Astrocyte (in vitro differentiated cells and primary cell): ENCODE measurements around the gene TTC31.

Experiments used
- EZH2 ChIP-seq: IDR thresholded peaks from 2 replicates; pipeline ENCODE4 v1.6.1; 2012; ENCODE audit warnings: mild to moderate bottlenecking, low read length, inconsistent platforms; ENCODE audit not compliant: insufficient read depth
- TF ChIP-seq, protein P1 (sequence below): IDR thresholded peaks from 2 replicates; pipeline ENCODE4 v1.5.1; 2011; ENCODE audit warnings: low read depth, mild to moderate bottlenecking, inconsistent platforms, low read length, moderate library complexity; ENCODE audit not compliant: insufficient read depth

DNA sequence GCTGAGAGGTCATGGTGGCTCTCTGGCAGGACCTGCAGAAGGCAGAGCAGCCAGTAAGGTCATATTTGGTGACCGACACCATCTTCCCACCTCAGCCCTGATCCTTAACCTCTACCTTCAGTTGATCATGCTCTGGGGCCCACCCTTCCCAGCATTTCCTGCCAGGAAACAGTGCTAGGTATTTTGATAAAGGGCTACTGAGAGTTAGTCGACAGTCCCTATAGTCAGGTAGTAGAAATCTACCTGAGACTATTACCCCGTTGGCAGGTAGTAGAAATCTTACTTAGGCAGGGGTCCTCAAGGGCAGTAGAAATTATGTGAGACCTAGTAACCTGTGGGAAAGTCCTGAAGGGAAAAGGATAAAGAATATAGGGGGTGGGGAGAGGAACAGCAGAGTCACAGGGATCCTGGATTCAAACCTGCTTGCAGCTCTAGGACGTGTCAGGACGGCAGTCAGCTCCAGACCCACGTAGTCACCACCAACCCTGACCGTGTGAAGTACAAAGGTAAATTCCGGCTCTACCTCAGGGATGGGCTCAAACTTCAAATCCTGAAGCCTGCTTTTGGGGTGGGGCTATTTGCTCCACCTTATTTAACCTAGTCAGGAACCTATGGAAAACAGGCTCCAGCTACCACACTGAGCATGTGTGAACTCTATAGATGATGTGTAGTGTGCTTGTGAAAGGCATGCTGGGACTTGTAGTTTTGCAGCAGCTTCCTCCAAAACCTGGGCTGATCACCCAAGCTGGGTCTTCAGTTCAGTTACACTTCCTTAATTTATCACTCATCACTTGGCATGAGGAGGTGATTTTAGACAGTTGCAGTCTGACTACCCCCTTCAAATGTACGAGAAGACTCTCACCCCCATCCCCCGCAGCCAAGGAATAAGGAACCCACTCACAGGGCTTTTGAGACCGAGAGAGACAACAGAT is 43.1 kb downstream of the TTC31 start, which contains the start of gene DQX1:
- TF ChIP-seq EZH2, result no peak
- TF ChIP-seq, protein P1, sequence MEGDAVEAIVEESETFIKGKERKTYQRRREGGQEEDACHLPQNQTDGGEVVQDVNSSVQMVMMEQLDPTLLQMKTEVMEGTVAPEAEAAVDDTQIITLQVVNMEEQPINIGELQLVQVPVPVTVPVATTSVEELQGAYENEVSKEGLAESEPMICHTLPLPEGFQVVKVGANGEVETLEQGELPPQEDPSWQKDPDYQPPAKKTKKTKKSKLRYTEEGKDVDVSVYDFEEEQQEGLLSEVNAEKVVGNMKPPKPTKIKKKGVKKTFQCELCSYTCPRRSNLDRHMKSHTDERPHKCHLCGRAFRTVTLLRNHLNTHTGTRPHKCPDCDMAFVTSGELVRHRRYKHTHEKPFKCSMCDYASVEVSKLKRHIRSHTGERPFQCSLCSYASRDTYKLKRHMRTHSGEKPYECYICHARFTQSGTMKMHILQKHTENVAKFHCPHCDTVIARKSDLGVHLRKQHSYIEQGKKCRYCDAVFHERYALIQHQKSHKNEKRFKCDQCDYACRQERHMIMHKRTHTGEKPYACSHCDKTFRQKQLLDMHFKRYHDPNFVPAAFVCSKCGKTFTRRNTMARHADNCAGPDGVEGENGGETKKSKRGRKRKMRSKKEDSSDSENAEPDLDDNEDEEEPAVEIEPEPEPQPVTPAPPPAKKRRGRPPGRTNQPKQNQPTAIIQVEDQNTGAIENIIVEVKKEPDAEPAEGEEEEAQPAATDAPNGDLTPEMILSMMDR, result no peak
